WTC11 (cell line): ENCODE results near the gene HSP90AB1.

Source experiments
- CREB1 ChIP-seq: sonication (generic); formaldehyde crosslinking; IDR thresholded peaks from 2 replicates; pipeline ENCODE4 v1.8.0; 2023; ENCODE audit warnings: mild to moderate bottlenecking, missing genetic modification reagents
- CTCF ChIP-seq: fragments of 200-600 bp; IDR thresholded peaks from 2 replicates; pipeline ENCODE4 v1.8.0; 2022; ENCODE audit warnings: antibody characterized with exemption
- NFE2L1 ChIP-seq: sonication (generic); formaldehyde crosslinking; IDR thresholded peaks from 2 replicates; pipeline ENCODE4 v1.8.1; 2023; ENCODE audit warnings: missing genetic modification reagents
- TEAD1 ChIP-seq: sonication (generic); formaldehyde crosslinking; IDR thresholded peaks from 2 replicates; pipeline ENCODE4 v1.8.0; 2022; ENCODE audit warnings: mild to moderate bottlenecking, missing genetic modification reagents

GRCh38 chr6:44216677-44217331 is 30.1 kb upstream of the HSP90AB1 start, which contains the start of gene MYMX:
- TF ChIP-seq TEAD1 (no peak), CREB1 (no peak), CTCF (no peak), NFE2L1 (CRISPR knock-in tag) (no peak)
